ENCODE measurements around the gene CSNK1G2. TPM values are rescaled to one million over a fixed set of nuclear protein-coding genes. Genes with fewer than 3 reads are reported as not detected.

The CSNK1G2 gene
- total and polyA plus RNA-seq, 7 donors: 22.3 to 49.8 (median 33.2) TPM

DNA sequence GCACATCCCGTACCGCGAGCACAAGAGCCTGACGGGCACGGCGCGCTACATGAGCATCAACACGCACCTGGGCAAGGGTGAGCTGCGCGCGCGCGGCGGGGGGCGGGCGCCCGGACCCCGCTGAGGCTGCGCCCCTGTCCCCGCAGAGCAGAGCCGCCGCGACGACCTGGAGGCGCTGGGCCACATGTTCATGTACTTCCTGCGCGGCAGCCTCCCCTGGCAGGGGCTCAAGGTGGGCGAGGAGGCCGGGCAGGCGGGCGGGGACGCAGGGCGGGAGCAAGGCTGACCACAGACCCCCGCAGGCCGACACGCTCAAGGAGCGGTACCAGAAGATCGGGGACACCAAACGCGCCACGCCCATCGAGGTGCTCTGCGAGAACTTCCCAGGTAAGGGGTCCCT, 38.0 kb downstream of the CSNK1G2 start:
- Histone ChIP-seq H3K4me1 (no peaks in the 10 kb centered on the region), H3K27me3 (ENCODE audit: insufficient read depth in 3 of 3, low read length in 2 of 3) (no peaks in the 10 kb centered on the region), H3K4me3 (no peak overlapping the region), H3K27ac (no peak overlapping the region), H3K9me3 (no peaks in the 10 kb centered on the region), H3K36me3 (ENCODE audit: insufficient read depth in 1 of 2, low read depth in 1 of 2) (peaks cover 6 to 46% of the 10 kb centered on the region in 2 donors)
- intact Hi-C loops (cut with DNase I): no loop called here
- DNase-seq: no peak
- ATAC-seq: no peak
- TF ChIP-seq, protein P1, sequence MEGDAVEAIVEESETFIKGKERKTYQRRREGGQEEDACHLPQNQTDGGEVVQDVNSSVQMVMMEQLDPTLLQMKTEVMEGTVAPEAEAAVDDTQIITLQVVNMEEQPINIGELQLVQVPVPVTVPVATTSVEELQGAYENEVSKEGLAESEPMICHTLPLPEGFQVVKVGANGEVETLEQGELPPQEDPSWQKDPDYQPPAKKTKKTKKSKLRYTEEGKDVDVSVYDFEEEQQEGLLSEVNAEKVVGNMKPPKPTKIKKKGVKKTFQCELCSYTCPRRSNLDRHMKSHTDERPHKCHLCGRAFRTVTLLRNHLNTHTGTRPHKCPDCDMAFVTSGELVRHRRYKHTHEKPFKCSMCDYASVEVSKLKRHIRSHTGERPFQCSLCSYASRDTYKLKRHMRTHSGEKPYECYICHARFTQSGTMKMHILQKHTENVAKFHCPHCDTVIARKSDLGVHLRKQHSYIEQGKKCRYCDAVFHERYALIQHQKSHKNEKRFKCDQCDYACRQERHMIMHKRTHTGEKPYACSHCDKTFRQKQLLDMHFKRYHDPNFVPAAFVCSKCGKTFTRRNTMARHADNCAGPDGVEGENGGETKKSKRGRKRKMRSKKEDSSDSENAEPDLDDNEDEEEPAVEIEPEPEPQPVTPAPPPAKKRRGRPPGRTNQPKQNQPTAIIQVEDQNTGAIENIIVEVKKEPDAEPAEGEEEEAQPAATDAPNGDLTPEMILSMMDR (IDR thresholded peaks at IDR 0.05): no peak
- 95 to 97% (median 97%) methylated on average over 37 to 43 of the region's 43 CpGs for WGBS, 3 donors

DNA sequence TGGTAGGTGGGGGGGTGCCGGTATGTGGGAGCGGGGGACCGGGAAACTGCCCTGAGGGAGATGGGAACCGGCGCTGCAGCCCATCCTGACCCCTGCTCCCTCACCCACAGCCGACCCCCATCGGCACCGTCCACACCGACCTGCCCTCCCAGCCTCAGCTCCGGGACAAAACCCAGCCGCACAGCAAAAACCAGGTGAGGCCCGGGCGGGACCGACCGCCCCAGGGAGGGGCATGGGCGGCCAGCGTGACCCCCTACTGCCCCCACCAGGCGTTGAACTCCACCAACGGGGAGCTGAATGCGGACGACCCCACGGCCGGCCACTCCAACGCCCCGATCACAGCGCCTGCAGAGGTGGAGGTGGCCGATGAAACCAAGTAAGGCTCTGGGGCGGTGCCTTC, 38.7 kb downstream of the CSNK1G2 start:
- intact Hi-C loops (cut with DNase I): no loop called here
- TF ChIP-seq, protein P1 (IDR thresholded peaks at IDR 0.05): no peak
- Histone ChIP-seq H3K27ac (no peak overlapping the region), H3K4me3 (no peak overlapping the region), H3K27me3 (ENCODE audit: insufficient read depth in 3 of 3, low read length in 2 of 3) (no peaks in the 10 kb centered on the region), H3K36me3 (ENCODE audit: insufficient read depth in 1 of 2, low read depth in 1 of 2) (peaks cover 6 to 53% of the 10 kb centered on the region in 2 donors), H3K9me3 (no peaks in the 10 kb centered on the region), H3K4me1 (no peaks in the 10 kb centered on the region)
- DNase-seq: no peak
- 93% methylated on average over 26 to 28 of the region's 28 CpGs for WGBS, 3 donors
- no peak for ATAC-seq

GRCh38 chr19:1980091-1980808, 39.3 kb downstream of the CSNK1G2 start:
- TF ChIP-seq, protein P1 (IDR thresholded peaks at IDR 0.05): no peak
- DNase-seq (no peak), ATAC-seq (no peak)
- Histone ChIP-seq H3K9me3 (no peaks in the 10 kb centered on the region), H3K4me3 (no peak overlapping the region), H3K27ac (no peak overlapping the region), H3K36me3 (ENCODE audit: insufficient read depth in 1 of 2, low read depth in 1 of 2) (peaks cover 6 to 59% of the 10 kb centered on the region in 2 donors), H3K4me1 (no peaks in the 10 kb centered on the region), H3K27me3 (ENCODE audit: insufficient read depth in 3 of 3, low read length in 2 of 3) (no peaks in the 10 kb centered on the region)
- WGBS, 3 donors: 80 to 86% (median 85%) methylated on average over 33 to 35 of the region's 35 CpGs
- intact Hi-C loops (cut with DNase I): no loop called here

DNA sequence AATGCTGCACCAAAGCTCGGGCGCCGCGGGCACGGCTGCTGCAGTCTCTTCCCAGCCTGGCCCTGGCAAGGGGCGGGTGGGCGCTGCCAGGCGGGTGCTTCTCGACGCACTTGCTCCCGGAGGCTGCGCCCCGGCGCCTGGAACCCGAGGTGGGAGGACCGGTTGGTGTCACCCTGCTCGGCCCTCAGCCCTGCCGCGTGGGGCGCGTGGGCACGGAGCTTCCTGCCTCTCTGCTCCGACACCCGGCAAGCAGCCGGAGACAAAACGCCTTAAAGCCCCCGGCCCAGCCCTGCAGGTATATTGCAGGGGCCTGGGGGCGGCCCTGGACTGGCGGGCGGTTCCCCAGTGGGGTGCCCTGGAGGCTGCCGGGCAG, 39.8 kb downstream of the CSNK1G2 start:
- TF ChIP-seq, protein P1 (IDR thresholded peaks at IDR 0.05): no peak
- no peak overlapping the region for H3K27ac ChIP-seq
- WGBS, 3 donors: 94 to 98% (median 94%) methylated on average over 27 to 31 of the region's 31 CpGs
- no peak overlapping the region for H3K4me3 ChIP-seq
- intact Hi-C loops (cut with DNase I): no loop called here
- no peak for DNase-seq
- no peaks in the 10 kb centered on the region for H3K4me1 ChIP-seq
- H3K27me3 ChIP-seq (ENCODE audit: insufficient read depth in 3 of 3, low read length in 2 of 3): no peaks in the 10 kb centered on the region
- no peaks in the 10 kb centered on the region for H3K9me3 ChIP-seq
- no peak for ATAC-seq
- H3K36me3 ChIP-seq (ENCODE audit: insufficient read depth in 1 of 2, low read depth in 1 of 2): peaks cover 6 to 64% of the 10 kb centered on the region in 2 donors

DNA sequence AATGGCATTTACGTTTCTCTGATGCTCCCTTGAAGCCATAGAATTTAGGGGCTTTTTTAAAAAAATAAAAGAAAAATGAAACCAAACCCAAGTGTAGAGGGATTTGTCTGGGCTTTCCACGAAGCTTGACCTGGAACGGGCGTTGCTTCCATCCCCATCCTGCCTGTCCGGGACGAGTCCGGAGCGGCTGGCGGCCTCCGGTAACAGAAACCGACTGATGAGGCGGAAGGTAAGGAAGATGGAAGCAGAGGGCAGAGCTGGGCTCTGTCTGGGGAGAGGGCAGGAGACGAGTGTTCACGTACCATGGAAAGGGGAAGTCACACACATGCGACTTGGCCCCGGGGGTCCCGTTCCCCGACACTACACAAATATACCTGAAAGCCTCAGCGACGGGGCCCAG, 40.3 kb downstream of the CSNK1G2 start:
- H3K27ac ChIP-seq: no peak overlapping the region
- intact Hi-C loops (cut with DNase I): no loop called here
- DNase-seq: no peak
- peaks cover 6 to 69% of the 10 kb centered on the region in 2 donors for H3K36me3 ChIP-seq (ENCODE audit: insufficient read depth in 1 of 2, low read depth in 1 of 2)
- no peak overlapping the region for H3K4me3 ChIP-seq
- no peaks in the 10 kb centered on the region for H3K9me3 ChIP-seq
- ATAC-seq: no peak
- H3K27me3 ChIP-seq (ENCODE audit: insufficient read depth in 3 of 3, low read length in 2 of 3): no peaks in the 10 kb centered on the region
- H3K4me1 ChIP-seq: no peaks in the 10 kb centered on the region
- TF ChIP-seq, protein P1 (IDR thresholded peaks at IDR 0.05): no peak
- 93 to 94% (median 93%) methylated on average over 20 of the region's 20 CpGs for WGBS, 3 donors
